Testis (tissue), 3 donors: ENCODE results near the gene BCL6. TPM values are rescaled to one million over a fixed set of nuclear protein-coding genes. Genes with fewer than 3 reads are reported as not detected.

Experiments
- DNase-seq: peaks from one replicate; pipeline ENCODE4 v3.0.0-alpha.2; 2019
- H3K27ac ChIP-seq, 2 donors: fragments of 200-600 bp; sonication (generic); one replicate each; pipeline ENCODE4 v1.5.1; 2019
- H3K27me3 ChIP-seq: fragments of 200-600 bp; sonication (generic); one replicate; pipeline ENCODE4 v1.5.1; 2019
- H3K36me3 ChIP-seq: fragments of 200-600 bp; sonication (generic); one replicate; pipeline ENCODE4 v1.5.1; 2017; ENCODE audit warnings: low read depth; ENCODE audit errors: missing control alignments
- H3K4me1 ChIP-seq: fragments of 200-600 bp; sonication (generic); one replicate; pipeline ENCODE4 v1.5.1; 2019
- H3K4me3 ChIP-seq, 2 donors: fragments of 200-600 bp; sonication (generic); one replicate each; pipeline ENCODE4 v1.5.1; 2017 to 2019
- H3K9me3 ChIP-seq: fragments of 200-600 bp; sonication (generic); one replicate; pipeline ENCODE4 v1.5.1; 2017
- POLR2A ChIP-seq: fragments of 450-650 bp; IDR thresholded peaks from one replicate; pipeline ENCODE4 v1.6.1; 2017; ENCODE audit warnings: antibody characterized with exemption, mild to moderate bottlenecking, moderate library complexity
- WGBS, 2 donors: methylation state at CpG; one replicate each; pipeline ENCODE4 v1.1.5; 2018; 5-methylcytosine and 5-hydroxymethylcytosine counted together
- intact Hi-C: fragments of 100-400 bp; cut with DNase I; formaldehyde crosslinking; loops from one replicate; pipeline ENCODE4 v1.15.1; 2023; ENCODE audit warnings: low total_unique reads
- polyA plus RNA-seq: library from polyadenylated mRNA; stranded (reverse); fragments of 350-450 nt; fragmentation: Illumina TruSeq; extraction: RNeasy Lipid Tissue Mini Kit (QIAGEN cat#74804); gene quantifications from one replicate; pipeline ENCODE4 v1.2.3, GENCODE V29; 2014; ENCODE audit warnings: low read depth, low replicate concordance; ENCODE audit not compliant: insufficient read depth
- total RNA-seq, 2 donors: library from RNA; depleted of rRNA; stranded (reverse); fragments of >200 nt; gene quantifications; one replicate each; pipeline ENCODE4 v1.2.3, GENCODE V29; 2016
- TF ChIP-seq, protein P1 (sequence below), 3 experiments: fragments of 450-650 bp in 2 of 3; fragments of 200-600 bp in 1 of 3; sonication (generic) in 1 of 3; IDR thresholded peaks; one replicate each; pipeline ENCODE4 v1.5.1; 2016 to 2019; ENCODE audit warnings: antibody characterized with exemption in 3 of 3, mild to moderate bottlenecking in 2 of 3, moderate library complexity in 1 of 3

BCL6 gene
- total and polyA plus RNA-seq, 3 donors from 2014 or later = 34.5 to 86.6 (median 74.0) TPM

DNA sequence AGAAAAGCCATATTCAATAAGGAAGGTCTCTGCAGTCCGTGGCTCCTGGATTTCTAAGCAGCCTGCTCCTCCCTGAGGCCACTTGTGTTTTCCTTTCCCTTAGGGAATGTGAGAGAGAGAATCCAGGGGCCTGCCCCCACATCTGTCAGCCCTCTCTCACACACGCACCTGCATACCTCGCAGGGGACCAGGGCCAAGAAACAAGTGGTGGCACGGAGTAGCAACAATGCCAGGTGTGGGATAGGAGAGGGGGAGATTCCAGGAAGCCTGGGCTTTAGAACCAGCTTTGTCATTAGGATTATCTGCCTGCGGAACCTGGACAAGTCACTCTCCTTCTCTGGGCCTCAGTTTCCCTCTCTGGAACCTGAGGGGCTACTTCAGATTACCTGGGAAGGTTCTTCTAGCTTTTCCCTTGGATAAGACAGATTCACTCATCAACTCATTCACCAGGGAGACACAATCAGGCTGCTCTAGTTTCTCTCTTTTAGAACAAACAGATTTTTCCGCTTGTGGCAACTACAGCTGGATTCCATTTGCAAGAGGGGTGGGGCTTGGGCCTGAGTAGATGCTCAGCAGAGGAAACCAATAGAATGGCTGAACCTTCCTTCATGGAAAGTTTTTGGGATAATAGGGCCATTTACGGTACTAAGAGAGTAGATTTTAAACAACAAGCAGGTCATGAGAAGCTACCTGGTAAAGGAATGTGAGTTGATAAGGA lies 19.5 kb downstream of the BCL6 start:
- Histone ChIP-seq H3K27ac (no peak overlapping the region), H3K4me1 (no peaks in the 10 kb centered on the region), H3K36me3 (no peaks in the 10 kb centered on the region), H3K27me3 (no peaks in the 10 kb centered on the region), H3K9me3 (no peaks in the 10 kb centered on the region), H3K4me3 (no peak overlapping the region)
- DNase-seq = no peak
- TF ChIP-seq, protein P1, sequence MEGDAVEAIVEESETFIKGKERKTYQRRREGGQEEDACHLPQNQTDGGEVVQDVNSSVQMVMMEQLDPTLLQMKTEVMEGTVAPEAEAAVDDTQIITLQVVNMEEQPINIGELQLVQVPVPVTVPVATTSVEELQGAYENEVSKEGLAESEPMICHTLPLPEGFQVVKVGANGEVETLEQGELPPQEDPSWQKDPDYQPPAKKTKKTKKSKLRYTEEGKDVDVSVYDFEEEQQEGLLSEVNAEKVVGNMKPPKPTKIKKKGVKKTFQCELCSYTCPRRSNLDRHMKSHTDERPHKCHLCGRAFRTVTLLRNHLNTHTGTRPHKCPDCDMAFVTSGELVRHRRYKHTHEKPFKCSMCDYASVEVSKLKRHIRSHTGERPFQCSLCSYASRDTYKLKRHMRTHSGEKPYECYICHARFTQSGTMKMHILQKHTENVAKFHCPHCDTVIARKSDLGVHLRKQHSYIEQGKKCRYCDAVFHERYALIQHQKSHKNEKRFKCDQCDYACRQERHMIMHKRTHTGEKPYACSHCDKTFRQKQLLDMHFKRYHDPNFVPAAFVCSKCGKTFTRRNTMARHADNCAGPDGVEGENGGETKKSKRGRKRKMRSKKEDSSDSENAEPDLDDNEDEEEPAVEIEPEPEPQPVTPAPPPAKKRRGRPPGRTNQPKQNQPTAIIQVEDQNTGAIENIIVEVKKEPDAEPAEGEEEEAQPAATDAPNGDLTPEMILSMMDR (IDR thresholded peaks at IDR 0.05) = no peak
- no peak for TF ChIP-seq POLR2A
- 86% methylated on average over 7 of the region's 7 CpGs for WGBS, 2 donors
- intact Hi-C loops = no loop called here

DNA sequence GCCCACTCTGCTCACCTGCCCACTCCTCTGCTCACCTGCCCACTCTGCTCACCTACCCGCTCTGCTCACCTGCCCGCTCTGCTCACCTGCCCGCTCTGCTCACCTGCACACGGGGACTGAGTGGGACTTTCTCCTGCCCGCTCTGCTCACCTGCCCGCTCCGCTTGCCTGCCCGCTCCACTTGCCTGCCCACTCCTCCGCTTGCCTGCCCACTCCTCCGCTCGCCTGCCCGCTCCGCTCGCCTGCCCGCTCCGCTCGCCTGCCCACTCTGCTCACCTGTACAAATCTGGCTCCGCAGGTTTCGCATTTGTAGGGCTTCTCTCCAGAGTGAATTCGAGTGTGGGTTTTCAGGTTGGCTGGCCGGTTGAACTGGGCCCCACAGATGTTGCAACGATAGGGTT lies 20.0 kb downstream of the BCL6 start:
- TF ChIP-seq, protein P1 (IDR thresholded peaks at IDR 0.05) = no peak
- TF ChIP-seq POLR2A = no peak
- intact Hi-C loops = no loop called here
- Histone ChIP-seq H3K9me3 (no peaks in the 10 kb centered on the region), H3K4me1 (no peaks in the 10 kb centered on the region), H3K4me3 (no peak overlapping the region), H3K27me3 (no peaks in the 10 kb centered on the region), H3K27ac (no peak overlapping the region), H3K36me3 (no peaks in the 10 kb centered on the region)
- no peak for DNase-seq
- 93 to 94% methylated on average over 22 of the region's 22 CpGs for WGBS, 2 donors

DNA sequence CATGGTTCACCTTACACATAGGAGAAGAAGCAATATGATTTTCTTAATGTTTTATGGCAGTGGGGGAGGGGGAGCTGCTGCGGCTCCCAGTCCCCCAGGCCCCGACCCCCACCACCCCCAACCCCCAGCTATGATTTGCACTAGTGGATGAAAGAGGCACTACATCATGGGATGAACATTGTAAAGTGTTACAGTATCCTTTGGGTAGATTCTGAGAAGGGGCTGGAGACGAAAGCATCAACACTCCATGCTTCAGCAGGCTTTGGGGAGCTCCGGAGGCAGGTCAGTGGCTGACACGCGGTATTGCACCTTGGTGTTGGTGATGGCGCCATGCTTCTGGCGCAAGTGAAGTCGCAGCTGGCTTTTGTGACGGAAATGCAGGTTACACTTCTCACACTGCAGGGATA lies 23.1 kb downstream of the BCL6 start:
- no peak for DNase-seq
- Histone ChIP-seq H3K4me3 (no peak overlapping the region), H3K36me3 (no peaks in the 10 kb centered on the region), H3K27me3 (no peaks in the 10 kb centered on the region), H3K27ac (no peak overlapping the region), H3K9me3 (no peaks in the 10 kb centered on the region), H3K4me1 (no peaks in the 10 kb centered on the region)
- no peak for TF ChIP-seq POLR2A
- TF ChIP-seq, protein P1 (IDR thresholded peaks at IDR 0.05) = no peak
- whole genome bisulfite sequencing, 2 donors = 67 to 90% methylated on average over 6 to 10 of the region's 10 CpGs
- intact Hi-C loops = no loop called here

DNA sequence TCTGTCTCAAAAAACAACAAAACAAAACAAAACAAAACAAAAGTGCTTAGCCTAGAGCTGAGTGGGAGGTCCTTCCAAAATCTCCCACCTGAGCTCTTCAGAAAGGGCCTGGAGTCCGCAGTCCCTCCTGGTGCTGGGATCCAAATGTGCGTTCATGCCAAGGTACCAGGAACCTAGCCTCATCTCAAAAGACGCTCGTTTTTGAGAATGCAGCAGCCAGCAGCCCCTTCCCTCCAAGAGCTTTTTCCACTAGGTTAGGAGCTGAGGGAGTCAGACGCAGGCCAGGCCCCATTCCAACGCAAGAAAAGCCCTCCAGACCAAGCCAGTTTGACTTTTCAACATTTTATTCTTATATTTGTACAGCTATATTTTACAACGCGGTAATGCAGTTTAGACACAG lies 24.2 kb downstream of the BCL6 start:
- Histone ChIP-seq H3K36me3 (no peaks in the 10 kb centered on the region), H3K4me3 (no peak overlapping the region), H3K27ac (no peak overlapping the region), H3K4me1 (no peaks in the 10 kb centered on the region), H3K9me3 (no peaks in the 10 kb centered on the region), H3K27me3 (no peaks in the 10 kb centered on the region)
- DNase-seq = no peak
- 86 to 91% methylated on average over 8 of the region's 8 CpGs for WGBS, 2 donors
- no peak for TF ChIP-seq POLR2A
- TF ChIP-seq, protein P1 (IDR thresholded peaks at IDR 0.05) = no peak
- intact Hi-C loops = no loop called here

DNA sequence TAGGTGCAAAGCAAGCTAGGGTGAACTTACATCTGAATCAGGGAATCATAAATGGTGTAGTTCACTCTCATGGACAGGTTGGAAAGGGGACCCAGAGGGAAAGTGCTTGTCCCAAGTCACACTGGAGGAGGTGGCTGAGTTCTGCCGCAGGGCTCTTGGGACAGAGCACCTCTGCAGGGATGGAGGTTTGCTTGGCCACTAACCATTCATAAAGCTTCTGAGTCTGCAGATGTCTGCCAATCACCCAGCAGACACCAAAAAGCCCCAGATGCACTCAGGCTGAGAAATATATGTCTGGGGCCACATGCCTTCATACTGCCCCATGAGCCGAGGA lies 25.0 kb downstream of the BCL6 start:
- Histone ChIP-seq H3K27ac (no peak overlapping the region), H3K27me3 (no peaks in the 10 kb centered on the region), H3K4me3 (no peak overlapping the region), H3K9me3 (no peaks in the 10 kb centered on the region), H3K4me1 (no peaks in the 10 kb centered on the region), H3K36me3 (no peaks in the 10 kb centered on the region)
- intact Hi-C loops = no loop called here
- 95 to 97% methylated on average over 2 of the region's 2 CpGs for WGBS, 2 donors
- no peak for DNase-seq
- TF ChIP-seq POLR2A = no peak
- TF ChIP-seq, protein P1 (IDR thresholded peaks at IDR 0.05) = no peak
